Kasumi-1 (cell line): ENCODE measurements around the gene CHST8.
A peak's percentile ranks its signal among the peaks of the same experiment; 100 is the strongest.

Experiments used
- DNase-seq, 2 experiments: peaks; one replicate each; lab custom pipeline; 2025; lab: John Stamatoyannopoulos, UW

Gene CHST8

GRCh38 chr19:33795370-33796163, 173.8 kb downstream of the CHST8 start:
- peak; percentile 81 to 88 for DNase-seq

DNA sequence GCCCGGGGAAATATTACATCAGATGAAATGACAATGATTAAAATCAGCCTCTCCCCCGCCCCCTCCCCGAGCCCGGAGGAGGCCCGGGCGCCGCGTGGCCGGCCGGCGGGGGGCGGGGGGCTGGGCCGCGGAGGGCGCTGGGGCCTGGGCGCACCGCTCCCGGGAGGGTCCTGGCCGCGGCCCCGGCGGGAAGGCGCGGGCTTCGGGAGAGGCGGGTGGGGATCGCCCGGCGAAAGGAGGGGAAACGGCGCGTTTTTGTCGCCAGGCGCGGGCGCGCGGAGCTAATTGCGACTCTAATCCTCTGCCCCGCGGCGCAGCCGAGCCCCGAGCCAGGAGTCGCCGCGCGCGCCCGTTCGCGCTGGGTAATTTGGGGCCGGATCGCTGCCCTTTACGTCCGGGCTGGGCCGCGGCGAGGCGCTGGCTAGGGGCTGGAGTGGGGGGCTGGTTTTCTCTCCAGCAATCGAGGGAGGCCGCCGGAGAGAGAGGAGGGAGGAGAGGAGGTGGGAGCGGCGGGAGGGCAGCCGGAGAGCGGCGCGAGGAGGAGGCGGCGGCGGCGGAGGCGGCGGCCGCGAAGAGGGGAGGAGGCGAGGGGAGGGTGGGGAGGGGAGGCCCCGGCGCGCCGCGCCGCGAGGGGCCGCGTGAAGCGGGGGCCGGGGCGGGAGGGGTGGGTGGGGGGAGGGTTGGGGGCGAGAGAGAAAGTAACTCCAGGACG, 174.6 kb downstream of the CHST8 start, which contains the start of gene KCTD15:
Gene KCTD15, plus strand, starts transcription at position 707 of the 712 bp plus-strand sequence. CDS start 3,585 bp downstream, outside the sequence.
- peak; percentile 6 to 9 for DNase-seq

DNA sequence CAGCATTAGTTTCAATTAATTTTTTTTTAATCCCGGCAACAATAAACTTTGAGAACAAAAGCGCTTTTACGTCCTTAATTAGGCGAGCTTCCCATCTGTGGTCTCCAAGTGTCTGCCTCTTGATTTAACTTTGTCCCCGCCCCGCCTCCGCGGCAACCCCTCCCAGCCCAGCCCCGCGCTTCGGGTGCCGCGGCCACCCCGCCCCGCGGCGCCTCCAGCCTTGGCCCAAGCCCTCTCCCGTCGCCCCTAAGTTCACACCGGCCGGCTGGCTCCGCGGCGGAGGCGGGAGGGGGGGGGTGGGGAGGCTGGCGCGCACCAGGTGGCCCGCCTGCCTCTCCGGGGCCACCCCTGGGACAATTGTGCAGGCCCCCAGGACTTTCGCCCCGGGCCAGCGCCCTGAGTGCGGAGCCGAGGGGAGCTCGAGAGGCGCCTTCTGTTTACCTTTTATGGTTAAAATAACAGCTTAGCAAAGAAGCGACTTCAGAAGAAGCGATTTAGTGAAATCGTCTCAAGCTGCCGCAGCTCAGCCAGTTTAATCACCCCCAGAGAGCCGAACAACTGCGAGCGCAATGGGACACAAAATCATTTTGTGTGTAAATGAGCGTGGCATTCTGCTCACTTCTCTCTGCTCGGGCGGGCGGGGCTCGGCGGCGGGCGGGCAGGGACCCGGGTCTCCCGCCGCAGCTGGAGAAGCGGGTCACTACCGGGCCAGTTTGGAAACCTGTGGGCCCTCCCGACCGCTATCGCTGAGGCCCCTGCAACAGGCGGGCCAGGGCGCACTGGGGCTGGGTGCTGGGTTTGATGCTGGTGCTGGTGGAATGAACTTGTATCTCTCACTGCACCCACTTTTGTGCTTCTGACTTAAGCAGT, 176.3 kb downstream of the CHST8 start:
- peak; percentile 56 to 64 for DNase-seq

- DNase-seq = no peak
Observed at GRCh38 chr19:33798681-33799111, 176.9 kb downstream of the CHST8 start.

- no peak for DNase-seq
Observed at GRCh38 chr19:33799476-33799875, 177.7 kb downstream of the CHST8 start.

DNA sequence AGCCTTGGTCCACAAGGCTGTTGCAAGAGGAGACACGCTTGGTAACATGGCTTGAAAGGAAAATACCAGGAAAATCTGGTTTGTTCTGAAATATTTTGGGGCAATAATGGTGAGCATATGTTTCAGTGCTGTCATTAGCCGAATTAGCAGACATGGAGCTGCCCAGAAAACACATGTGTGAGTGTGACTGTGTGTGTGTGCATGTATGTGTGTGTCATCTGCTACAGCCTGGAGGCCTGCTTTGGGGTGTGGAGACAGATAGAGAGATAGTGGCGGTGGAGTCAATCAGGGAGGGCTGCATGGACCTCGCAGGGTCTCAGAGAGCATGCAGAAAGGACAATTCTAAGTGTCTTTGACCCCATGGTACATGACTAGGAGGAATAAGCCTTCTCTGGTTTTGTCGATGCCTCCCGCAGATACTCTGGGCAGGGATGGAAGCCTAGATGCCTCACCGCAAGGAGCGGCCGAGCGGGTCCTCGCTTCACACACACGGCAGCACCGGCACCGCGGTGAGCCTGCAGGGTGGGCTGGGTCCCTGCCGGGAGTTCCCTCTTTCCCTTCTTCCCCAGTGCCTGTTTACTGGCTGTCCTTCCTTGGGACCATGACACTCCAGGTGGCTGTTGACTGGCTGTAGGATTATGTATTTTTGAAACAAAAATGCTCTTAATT, 178.4 kb downstream of the CHST8 start:
- DNase-seq = no peak

- DNase-seq = no peak
Observed at GRCh38 chr19:33801411-33801810, 179.7 kb downstream of the CHST8 start.

- DNase-seq = no peak
Observed at GRCh38 chr19:33802001-33802400, 180.2 kb downstream of the CHST8 start.

DNA sequence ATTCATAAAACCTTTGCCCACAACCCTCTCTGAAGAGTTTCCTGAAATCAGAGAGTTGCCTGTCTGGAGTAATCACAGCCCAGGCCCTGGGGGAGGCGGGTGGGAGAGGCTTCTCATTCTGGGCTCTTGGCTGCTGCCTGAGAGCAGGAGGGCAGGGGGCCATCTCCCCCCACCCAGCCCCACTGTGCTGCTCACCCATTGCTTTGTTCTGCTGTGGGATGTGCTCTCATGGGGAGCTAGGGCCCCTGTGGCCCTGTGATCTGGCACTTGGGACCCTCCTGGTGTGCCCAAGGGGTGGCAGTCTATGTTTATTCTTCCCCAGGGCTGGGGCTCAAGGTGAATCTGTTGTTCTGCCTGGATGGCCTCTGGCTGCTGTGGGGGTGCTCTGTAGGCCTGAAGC, 181.0 kb downstream of the CHST8 start:
- no peak for DNase-seq

- DNase-seq = no peak
Observed at GRCh38 chr19:33803383-33803782, 181.6 kb downstream of the CHST8 start.

- no peak for DNase-seq
Observed at GRCh38 chr19:33804021-33804799, 182.5 kb downstream of the CHST8 start.

DNA sequence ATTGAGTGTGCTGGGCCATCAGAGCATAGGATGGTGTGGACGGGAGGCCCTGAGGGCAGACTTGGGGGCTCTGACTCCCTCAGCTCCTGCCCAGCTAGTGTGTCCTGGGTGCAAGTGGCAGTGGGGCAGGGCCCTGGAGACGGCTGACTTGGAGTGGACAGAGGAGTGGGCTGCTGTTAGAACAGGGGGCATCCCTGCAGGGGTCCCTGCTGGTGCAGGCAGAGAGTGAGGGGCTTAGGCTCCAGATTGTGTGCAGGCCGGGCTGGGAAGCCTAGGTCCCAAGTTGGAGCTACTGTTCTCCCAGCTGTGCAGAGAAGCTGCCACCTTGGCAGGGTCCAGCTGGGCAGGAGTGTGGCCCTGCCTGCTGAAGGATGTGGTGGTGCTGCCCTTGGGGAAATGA, 183.6 kb downstream of the CHST8 start:
- no peak for DNase-seq

DNA sequence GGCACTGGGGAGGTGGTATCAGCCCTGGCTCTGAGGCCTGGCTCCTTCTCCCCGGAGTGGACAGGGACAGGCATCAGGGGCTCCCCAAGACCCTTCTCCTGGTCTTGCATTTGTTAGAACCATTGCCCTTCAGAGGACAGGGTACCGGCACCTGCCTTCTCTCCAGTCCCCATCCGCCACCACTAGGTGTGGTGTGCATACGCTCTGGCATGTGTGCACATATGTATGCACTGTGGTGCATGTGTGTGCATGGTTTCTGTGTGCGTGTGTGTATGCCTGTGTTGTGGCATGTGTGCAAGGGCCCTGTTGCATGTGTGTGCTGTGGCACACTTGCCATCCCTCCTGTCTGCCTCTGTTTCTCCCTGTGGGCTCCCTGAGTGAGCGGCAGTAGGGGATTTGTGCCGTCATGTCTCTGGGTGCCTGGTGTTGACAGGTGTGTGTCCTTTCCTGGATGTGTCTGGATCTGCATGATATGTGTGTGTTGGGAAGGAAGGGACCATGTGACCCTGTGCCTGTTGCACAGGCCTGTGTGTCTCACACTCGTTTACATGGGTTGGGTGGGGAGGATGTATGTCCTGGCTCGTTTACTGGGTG, 184.2 kb downstream of the CHST8 start:
- DNase-seq = no peak

GRCh38 chr19:33806434-33806881, 184.7 kb downstream of the CHST8 start:
- DNase-seq = no peak

- no peak for DNase-seq
Observed at GRCh38 chr19:33808399-33808798, 186.6 kb downstream of the CHST8 start.

DNA sequence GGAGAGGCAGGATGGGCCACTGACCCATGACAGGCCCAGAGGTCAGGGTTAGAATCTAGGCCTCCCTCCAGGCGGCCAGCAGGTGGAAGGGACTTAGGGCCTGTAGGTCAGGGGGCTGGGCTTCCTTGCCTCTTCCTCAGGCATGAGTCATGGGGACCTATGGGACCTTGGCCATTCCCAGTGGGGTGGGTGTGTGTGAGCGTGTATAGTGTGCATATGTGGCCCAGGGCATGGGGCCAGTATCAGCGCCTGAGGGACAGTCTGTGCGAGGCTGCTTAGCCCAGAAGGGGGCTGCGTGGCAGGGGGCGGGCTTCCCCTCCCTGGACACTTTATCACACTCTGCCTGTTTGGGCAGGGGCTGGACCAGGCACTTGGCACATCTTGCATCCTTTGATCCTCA, 188.2 kb downstream of the CHST8 start:
- no peak for DNase-seq

- no peak for DNase-seq
Observed at GRCh38 chr19:33810821-33811220, 189.1 kb downstream of the CHST8 start.

DNA sequence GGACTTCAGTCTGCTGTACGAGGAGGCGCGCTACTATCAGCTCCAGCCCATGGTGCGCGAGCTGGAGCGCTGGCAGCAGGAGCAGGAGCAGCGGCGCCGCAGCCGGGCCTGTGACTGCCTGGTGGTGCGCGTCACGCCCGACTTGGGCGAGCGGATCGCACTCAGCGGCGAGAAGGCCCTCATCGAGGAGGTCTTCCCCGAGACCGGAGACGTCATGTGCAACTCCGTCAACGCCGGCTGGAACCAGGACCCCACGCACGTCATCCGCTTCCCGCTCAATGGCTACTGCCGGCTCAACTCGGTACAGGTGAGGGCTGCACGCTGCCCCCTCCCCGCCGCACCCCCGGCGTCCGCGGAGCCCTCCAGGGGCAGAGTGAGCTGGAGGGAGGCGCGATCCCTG, 189.5 kb downstream of the CHST8 start:
- no peak for DNase-seq

GRCh38 chr19:33811736-33812387, 190.1 kb downstream of the CHST8 start:
- DNase-seq = peak; percentile 59 to 66
